Activated naive CD4-positive, alpha-beta T cell treated with anti-CD3 and anti-CD28 coated beads, Interleukin-2, amount 10 ng/mL, durations not matched to agents 7 days and 5 days (primary cell): Measurements from ENCODE around the gene LPP.

Experiments
- CTCF ChIA-PET: fragments of 350-600 bp; sonication (Branson Sonifier 250); formaldehyde crosslinking; loops from one replicate; lab custom pipeline; 2021; ENCODE audit warnings: antibody characterized with exemption; lab: Charles Lee
- DNase-seq: peaks from one replicate; pipeline ENCODE4 v3.0.0-alpha.2; 2020
- H3K27ac Mint-ChIP-seq: one replicate; pipeline ENCODE4 v1.8.0; 2021; ENCODE audit warnings: mild to moderate bottlenecking, moderate library complexity, mixed read lengths
- H3K27me3 Mint-ChIP-seq: one replicate; pipeline ENCODE4 v1.8.0; 2021; ENCODE audit warnings: mild to moderate bottlenecking, mixed read lengths
- H3K36me3 Mint-ChIP-seq: one replicate; pipeline ENCODE4 v1.8.0; 2021; ENCODE audit warnings: mixed read lengths
- H3K4me1 Mint-ChIP-seq: one replicate; pipeline ENCODE4 v1.8.0; 2021; ENCODE audit warnings: mixed read lengths
- H3K4me3 Mint-ChIP-seq: one replicate; pipeline ENCODE4 v1.8.0; 2021; ENCODE audit warnings: mild to moderate bottlenecking, moderate library complexity, mixed read lengths
- H3K9me3 Mint-ChIP-seq: one replicate; pipeline ENCODE4 v1.8.0; 2021; ENCODE audit warnings: mixed read lengths

LPP gene

DNA sequence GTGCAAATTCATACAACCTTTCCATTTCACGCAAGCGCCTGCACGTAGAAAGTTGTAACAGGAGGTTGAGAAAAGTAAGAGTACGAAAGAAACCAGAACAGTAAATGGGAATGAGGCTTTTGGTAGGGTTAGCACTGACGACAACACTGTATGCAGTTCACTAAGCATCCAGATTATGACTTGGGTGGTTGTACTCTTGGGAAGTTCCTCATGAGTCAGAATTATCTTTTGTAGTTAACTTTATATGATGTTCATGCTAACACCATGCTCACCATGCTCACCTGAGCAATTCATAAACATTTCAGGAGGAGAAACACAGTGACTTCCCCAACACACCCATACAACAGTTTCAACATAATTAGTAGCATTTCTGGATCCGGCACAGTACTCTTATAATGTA is 3.0 kb upstream of the LPP start:
- Mint-ChIP-seq H3K27me3 (no peaks in the 10 kb centered on the region), H3K36me3 (peaks cover 14% of the 10 kb centered on the region), H3K27ac (no peak overlapping the region), H3K4me1 (peaks cover 49% of the 10 kb centered on the region), H3K9me3 (peaks cover 4% of the 10 kb centered on the region), H3K4me3 (no peak overlapping the region)
- CTCF ChIA-PET: no interaction called here
- no peak for DNase-seq

DNA sequence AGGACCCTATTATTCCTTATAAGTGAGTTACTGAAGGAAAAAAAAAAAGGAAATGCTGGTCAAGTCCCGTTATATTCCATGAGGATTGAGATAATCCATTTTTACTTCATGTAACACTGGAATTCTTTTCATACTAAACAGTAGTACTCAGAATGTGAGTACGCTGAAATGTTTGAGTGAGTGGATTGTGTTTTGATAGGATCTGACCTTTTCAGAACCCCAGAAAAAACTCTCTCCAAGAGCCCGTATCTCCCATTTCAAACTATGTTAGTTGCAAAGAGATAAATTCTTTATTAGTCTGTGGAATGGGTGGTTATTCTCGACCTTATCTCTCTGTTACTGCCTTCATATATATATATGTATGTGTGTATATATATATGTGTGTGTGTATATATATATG is 2.5 kb upstream of the LPP start:
- peaks cover 54% of the 10 kb centered on the region for H3K4me1 Mint-ChIP-seq
- H3K4me3 Mint-ChIP-seq: no peak overlapping the region
- no peak overlapping the region for H3K27ac Mint-ChIP-seq
- DNase-seq: no peak
- CTCF ChIA-PET: no interaction called here
- peaks cover 17% of the 10 kb centered on the region for H3K36me3 Mint-ChIP-seq
- no peaks in the 10 kb centered on the region for H3K27me3 Mint-ChIP-seq
- peaks cover 4% of the 10 kb centered on the region for H3K9me3 Mint-ChIP-seq

DNA sequence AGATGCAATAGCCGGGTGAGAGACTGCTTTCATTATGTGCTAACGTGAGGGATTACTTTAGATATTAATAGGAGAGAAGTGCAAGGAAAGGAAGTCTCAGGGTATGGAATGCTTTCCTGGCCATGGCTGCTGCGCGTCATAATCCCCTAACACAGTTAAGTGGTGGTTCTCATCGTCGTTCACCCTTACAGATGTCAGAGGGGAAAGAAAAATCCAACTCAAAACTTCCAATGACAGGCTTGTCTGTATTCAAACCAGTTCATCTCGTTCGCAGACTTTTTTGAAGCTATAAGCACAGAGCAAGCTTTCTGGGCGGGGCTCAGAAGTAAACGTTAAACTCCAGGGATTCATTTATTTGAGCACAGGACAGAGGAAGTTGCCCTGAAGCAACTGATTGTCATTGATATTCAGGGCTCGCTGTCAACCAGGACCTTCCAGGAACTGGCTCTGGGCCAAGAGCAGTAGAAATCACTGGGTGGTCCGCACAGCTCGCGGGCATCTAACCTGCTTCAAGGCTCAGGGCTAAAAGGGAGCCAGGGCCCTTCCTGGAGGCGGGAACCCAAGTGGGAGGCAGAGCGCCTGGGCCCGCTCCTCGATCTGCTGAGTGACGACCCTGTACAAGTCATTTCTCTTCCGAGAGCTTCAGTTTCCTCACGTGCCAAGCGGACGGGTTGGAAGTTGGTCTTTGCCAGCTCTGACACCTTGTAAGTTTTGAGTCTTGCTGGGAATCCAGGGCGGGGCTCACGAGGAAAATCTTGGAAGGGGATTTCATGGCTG is 1.1 kb upstream of the LPP start:
- H3K27me3 Mint-ChIP-seq: no peaks in the 10 kb centered on the region
- DNase-seq: peak; percentile 30
- peak overlapping the region; percentile 86 for H3K27ac Mint-ChIP-seq
- H3K4me3 Mint-ChIP-seq: peak overlapping the region; percentile 89
- peaks cover 66% of the 10 kb centered on the region for H3K4me1 Mint-ChIP-seq
- H3K36me3 Mint-ChIP-seq: peaks cover 24% of the 10 kb centered on the region
- peaks cover 4% of the 10 kb centered on the region for H3K9me3 Mint-ChIP-seq
- CTCF ChIA-PET: interaction anchor here (0.6 to 3.6 kb wide), 4 partner anchors 163 to 412 kb away, joined by 3 to 21 read pairs (median 5); partner anchors contain the start of gene BCL6

DNA sequence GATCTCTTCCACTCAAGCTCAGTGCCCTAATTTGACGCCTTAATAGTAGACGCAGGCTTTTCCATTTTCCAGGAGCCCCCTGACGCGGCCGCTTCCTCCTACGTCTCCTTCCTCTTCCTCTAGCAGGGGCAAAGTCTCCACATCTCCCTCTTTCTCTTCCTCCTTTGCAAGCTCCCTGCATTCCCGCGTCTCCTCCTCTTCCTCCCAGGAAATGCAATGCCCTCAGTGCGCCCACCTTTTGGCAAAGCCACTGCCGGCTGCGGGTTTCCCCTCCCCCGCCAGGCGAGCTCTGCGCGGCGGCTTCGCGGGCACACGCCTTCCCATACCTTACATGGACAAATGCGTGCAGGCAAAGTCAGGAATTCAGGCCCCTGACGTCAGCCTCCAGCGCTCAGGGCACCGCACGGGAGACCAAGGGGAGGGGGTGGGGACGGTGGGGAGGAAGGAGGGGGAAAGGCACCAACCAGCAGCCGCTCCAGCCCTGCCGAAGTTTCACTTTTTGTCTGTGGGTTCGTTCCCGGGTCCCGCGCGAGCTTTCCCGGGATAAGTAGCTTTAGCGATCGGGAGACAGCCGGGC is 432 bp upstream of the LPP start:
- no peaks in the 10 kb centered on the region for H3K27me3 Mint-ChIP-seq
- CTCF ChIA-PET: interaction anchor here (0.6 to 3.6 kb wide), 5 partner anchors 162 to 413 kb away, joined by 3 to 21 read pairs (median 5); partner anchors contain the start of gene BCL6
- H3K4me3 Mint-ChIP-seq: peak overlapping the region; percentile 89
- peak; percentile 71 for DNase-seq
- peaks cover 4% of the 10 kb centered on the region for H3K9me3 Mint-ChIP-seq
- H3K36me3 Mint-ChIP-seq: peaks cover 26% of the 10 kb centered on the region
- peaks cover 64% of the 10 kb centered on the region for H3K4me1 Mint-ChIP-seq
- H3K27ac Mint-ChIP-seq: peak overlapping the region; percentile 86

DNA sequence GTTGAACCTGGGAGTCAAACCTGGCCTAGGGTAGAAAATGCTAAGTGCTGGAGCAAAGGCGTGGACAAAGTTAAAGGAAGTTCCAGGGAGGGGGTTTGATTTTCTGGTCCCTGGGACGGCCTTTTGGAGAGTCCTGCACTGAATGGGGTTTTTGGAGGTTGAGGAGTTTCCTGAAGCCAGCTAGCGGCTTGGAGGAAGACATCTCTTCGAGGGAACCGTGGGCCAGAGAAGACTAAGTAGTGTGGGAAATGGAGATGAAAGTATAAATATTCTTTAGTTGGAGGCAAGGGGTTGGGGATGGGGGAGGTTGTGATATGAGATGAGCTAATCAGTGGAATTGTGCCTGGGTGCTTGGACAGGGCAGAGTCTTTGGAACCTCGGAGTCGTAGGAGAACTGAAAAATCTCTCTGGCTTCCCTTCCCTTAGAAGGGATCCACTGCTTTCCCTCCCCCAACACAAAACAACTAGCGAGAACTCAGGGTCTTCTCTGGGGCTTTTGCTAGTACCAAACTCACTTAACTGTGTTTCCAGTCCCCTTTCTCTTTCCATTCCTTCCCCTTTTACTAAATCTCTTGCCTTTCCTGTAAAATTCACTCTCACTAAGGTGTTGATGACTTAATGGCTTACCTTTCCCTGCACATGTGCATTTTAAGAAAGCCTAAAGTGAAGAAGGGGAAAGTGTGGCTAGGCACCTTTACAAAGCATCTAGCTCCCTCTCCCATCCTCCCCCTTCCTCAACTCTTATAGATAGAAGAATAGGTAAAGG is 1.0 kb downstream of the LPP start:
- peaks cover 32% of the 10 kb centered on the region for H3K36me3 Mint-ChIP-seq
- H3K4me1 Mint-ChIP-seq: peaks cover 65% of the 10 kb centered on the region
- H3K27ac Mint-ChIP-seq: peak overlapping the region; percentile 96
- peak overlapping the region; percentile 89 for H3K4me3 Mint-ChIP-seq
- CTCF ChIA-PET: interaction anchor here (3.6 kb wide), 1 partner anchor 415 kb away, joined by 21 read pairs; no protein-coding TSS in a partner anchor
- H3K9me3 Mint-ChIP-seq: no peaks in the 10 kb centered on the region
- no peaks in the 10 kb centered on the region for H3K27me3 Mint-ChIP-seq
- DNase-seq: no peak

DNA sequence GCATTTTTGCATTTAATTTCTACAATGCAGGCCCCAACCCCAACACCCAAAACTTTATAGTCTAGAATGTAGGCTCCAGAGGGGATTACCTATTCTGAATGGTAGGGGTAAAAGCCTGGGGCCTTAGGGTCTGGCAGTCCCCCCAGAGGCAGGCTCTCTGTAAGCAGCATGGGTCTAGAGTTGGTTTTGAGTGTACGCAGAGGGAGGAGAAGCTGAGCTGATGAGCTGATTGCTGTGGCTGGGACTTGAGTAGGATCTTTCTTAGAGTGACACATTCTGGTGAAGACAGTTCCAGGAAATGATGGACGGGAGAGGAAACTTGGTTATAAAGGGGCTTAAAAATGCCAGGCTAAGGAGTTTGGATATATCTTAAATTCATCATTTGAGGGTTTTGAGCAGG is 2.1 kb downstream of the LPP start:
- no peaks in the 10 kb centered on the region for H3K27me3 Mint-ChIP-seq
- H3K9me3 Mint-ChIP-seq: no peaks in the 10 kb centered on the region
- peaks cover 71% of the 10 kb centered on the region for H3K4me1 Mint-ChIP-seq
- H3K4me3 Mint-ChIP-seq: peak overlapping the region; percentile 89
- peak; percentile 43 for DNase-seq
- CTCF ChIA-PET: interaction anchor here (1.1 kb wide), 1 partner anchor 8 kb away, joined by 5 read pairs; no protein-coding TSS in a partner anchor
- peak overlapping the region; percentile 96 for H3K27ac Mint-ChIP-seq
- H3K36me3 Mint-ChIP-seq: peaks cover 40% of the 10 kb centered on the region

DNA sequence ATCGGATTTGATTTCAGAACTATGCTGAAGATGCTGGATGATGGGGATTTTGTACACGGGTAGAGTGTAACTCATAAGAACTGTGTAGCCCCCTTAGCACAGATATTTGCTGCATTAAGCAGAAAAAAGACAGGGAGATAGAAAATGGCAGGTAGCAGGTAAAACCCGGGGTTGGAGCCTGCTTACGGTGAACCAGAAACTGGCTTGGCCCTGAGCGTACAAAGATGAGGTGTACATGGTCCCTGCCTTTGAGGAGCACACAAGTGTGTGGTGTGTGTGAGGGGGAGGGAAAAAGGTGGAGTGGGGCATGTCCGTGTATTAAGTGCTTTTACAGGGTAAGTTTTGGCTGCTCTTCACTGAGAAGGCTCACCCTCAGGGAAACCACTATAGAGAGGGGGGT is 3.5 kb downstream of the LPP start:
- Mint-ChIP-seq H3K9me3 (no peaks in the 10 kb centered on the region), H3K27me3 (no peaks in the 10 kb centered on the region)

DNA sequence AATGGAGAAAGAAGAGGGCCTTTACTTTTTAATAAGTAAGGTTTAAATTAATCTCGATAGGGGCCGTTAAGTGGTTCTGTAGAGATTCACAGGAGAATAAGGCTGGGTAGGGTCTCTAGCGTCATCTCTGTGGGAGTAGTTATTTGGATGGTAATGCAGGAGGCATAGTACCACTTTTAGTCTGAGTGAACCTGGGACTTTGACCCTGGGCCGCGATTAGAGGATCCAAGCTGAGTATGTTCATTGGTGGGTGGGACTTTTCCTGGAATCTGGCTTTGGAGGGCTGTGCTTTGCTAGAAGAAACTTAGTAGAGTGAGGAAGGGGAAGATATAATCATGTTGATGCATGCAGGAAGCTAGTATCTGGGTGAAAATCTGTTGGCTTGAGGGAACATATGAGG is 4.0 kb downstream of the LPP start:
- Mint-ChIP-seq H3K4me1 (peaks cover 75% of the 10 kb centered on the region), H3K4me3 (no peak overlapping the region), H3K27me3 (no peaks in the 10 kb centered on the region), H3K27ac (no peak overlapping the region), H3K9me3 (no peaks in the 10 kb centered on the region), H3K36me3 (peaks cover 50% of the 10 kb centered on the region)
- CTCF ChIA-PET: interaction anchor here (0.8 to 1.3 kb wide), 3 partner anchors 183 to 1655 kb away, joined by 3 to 5 read pairs (median 3); no protein-coding TSS in a partner anchor
- no peak for DNase-seq

More for the DNA sequence above, 3.5 kb downstream of the LPP start:
- no peak overlapping the region for H3K27ac Mint-ChIP-seq
- DNase-seq: no peak
- peaks cover 47% of the 10 kb centered on the region for H3K36me3 Mint-ChIP-seq
- peaks cover 76% of the 10 kb centered on the region for H3K4me1 Mint-ChIP-seq
- no peak overlapping the region for H3K4me3 Mint-ChIP-seq
- CTCF ChIA-PET: no interaction called here

DNA sequence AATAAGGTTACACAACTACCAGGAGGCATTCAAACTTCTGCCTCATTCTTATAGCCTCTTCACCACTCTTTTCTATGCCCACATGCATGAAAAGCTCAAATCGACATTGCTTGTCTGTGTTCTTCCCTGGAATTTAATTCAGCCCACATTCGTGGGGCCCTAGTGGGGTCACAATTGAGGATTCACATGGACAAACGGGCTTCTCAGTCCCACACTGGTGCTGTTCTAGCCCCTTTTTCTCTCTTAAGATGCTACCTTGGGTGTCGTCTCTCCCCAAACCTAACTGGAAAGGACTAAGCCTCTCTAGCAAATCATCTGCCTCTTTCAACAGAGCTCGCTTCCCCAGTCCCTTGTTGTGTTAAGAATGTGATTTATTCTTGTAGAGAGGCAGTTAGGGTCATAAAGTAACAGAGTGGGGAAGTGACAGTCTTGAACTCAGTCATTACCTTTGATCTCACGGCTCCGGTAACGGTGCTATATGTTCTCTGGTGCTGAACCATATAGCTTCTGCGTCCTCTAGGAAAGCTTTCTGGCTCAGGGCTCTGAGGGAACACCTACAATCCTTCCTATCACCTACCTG is 4.9 kb downstream of the LPP start:
- Mint-ChIP-seq H3K27me3 (no peaks in the 10 kb centered on the region), H3K4me3 (no peak overlapping the region), H3K4me1 (peaks cover 76% of the 10 kb centered on the region), H3K27ac (no peak overlapping the region), H3K9me3 (no peaks in the 10 kb centered on the region), H3K36me3 (peaks cover 53% of the 10 kb centered on the region)
- no peak for DNase-seq
- CTCF ChIA-PET: interaction anchor here (0.6 to 1.3 kb wide), 3 partner anchors 8 to 1655 kb away, joined by 3 to 5 read pairs (median 3); no protein-coding TSS in a partner anchor

DNA sequence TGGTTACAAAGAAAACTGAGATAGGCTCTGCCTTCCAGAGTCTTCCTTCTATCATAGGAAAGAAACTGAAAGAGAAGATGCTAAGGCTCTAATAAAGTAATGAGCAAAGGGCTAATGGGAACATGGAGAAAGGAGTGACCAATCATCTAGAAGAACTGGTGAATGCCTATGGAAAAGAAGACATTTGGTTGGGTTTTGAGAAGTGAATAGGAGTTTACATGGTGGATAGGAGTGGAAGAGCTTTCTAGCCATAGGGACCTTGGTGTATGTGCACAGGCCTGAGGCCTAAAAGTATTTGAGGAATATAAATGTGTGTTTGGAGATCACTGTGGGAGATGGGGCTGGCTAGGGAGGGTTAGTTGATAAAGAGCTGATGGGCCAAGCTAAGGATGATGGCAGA is 6.8 kb downstream of the LPP start:
- no peak for DNase-seq
- peaks cover 59% of the 10 kb centered on the region for H3K36me3 Mint-ChIP-seq
- CTCF ChIA-PET: interaction anchor here (1.0 to 1.2 kb wide), 3 partner anchors 10 to 420 kb away, joined by 3 read pairs; partner anchors contain the start of gene BCL6
- H3K27me3 Mint-ChIP-seq: no peaks in the 10 kb centered on the region
- H3K4me3 Mint-ChIP-seq: no peak overlapping the region
- H3K4me1 Mint-ChIP-seq: peaks cover 79% of the 10 kb centered on the region
- H3K9me3 Mint-ChIP-seq: no peaks in the 10 kb centered on the region
- no peak overlapping the region for H3K27ac Mint-ChIP-seq

DNA sequence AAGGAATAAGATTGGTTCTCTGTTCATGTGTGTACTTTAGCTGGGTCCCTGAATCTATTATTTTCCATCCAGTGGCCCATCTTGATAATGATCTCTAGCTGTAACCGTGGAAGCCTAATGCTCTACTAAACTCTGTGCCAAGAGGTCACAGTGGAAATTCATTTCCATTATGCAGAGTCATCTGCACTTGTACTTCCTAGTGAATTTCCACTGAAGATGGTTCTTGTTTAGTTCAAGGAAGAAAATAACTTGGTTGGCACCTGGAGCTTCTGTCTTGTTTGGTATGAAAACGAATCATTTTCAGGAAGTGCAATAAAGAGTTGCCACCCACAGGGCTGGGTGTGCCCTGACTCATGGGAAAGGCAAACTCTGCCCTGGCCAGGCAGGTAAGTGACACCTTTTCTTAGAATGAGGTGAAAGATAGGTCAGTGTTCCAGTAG is 10.3 kb downstream of the LPP start:
- DNase-seq: no peak
- Mint-ChIP-seq H3K9me3 (no peaks in the 10 kb centered on the region), H3K27ac (peak overlapping the region; percentile 69), H3K36me3 (peaks cover 42% of the 10 kb centered on the region), H3K4me3 (peak overlapping the region; percentile 13), H3K4me1 (peaks cover 61% of the 10 kb centered on the region), H3K27me3 (no peaks in the 10 kb centered on the region)
- CTCF ChIA-PET: interaction anchor here (1.2 kb wide), 1 partner anchor 8 kb away, joined by 5 read pairs; no protein-coding TSS in a partner anchor

DNA sequence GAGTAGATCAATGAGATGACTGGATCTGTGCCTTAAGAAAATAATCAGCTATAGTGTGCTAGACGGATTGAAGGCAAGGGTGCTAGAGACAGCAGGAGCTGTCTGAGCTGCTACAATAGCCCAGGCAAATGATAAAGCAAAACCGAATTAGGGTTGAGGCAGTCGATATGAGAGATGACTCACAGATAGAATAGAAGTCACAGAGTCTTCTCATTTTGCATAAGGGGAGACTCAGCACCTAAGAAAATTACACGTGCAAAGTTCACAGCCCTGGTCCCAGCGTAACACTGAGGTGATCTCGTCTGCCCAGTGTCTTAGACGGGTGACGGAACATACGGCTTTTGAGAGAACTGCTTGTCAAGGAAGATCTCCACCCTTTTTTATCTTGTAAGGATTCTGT is 11.6 kb downstream of the LPP start:
- no peak for DNase-seq
- CTCF ChIA-PET: interaction anchor here (1.5 kb wide), 1 partner anchor 419 kb away, joined by 3 read pairs; no protein-coding TSS in a partner anchor
- Mint-ChIP-seq H3K4me3 (no peak overlapping the region), H3K4me1 (peaks cover 68% of the 10 kb centered on the region), H3K36me3 (peaks cover 42% of the 10 kb centered on the region), H3K27ac (no peak overlapping the region), H3K27me3 (no peaks in the 10 kb centered on the region), H3K9me3 (no peaks in the 10 kb centered on the region)

DNA sequence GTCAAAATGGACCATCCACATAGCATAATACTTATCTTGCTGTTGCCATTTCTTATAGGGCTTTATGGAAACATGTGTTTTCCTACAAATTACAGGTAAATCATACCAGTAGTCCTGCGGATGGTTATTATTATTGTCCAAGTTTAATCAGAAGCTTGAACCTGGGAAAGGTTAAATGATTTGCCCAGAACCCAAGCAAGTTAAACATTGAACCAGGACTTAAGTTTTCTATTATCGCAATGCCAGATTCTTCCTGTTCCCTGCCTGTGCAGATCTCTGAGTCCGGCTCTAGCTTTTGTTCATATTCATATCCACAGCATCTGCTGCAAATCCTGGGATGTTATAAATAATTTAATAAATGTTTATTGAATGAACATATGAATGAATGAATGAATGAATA is 12.5 kb downstream of the LPP start:
- H3K4me1 Mint-ChIP-seq: peaks cover 73% of the 10 kb centered on the region
- no peaks in the 10 kb centered on the region for H3K27me3 Mint-ChIP-seq
- peaks cover 42% of the 10 kb centered on the region for H3K36me3 Mint-ChIP-seq
- DNase-seq: no peak
- no peaks in the 10 kb centered on the region for H3K9me3 Mint-ChIP-seq
- H3K4me3 Mint-ChIP-seq: no peak overlapping the region
- CTCF ChIA-PET: interaction anchor here (0.6 to 1.5 kb wide), 3 partner anchors 8 to 427 kb away, joined by 3 to 4 read pairs (median 3); no protein-coding TSS in a partner anchor
- H3K27ac Mint-ChIP-seq: no peak overlapping the region
